A549 (cell line): ENCODE measurements around the gene CDH4. TPM values are rescaled to one million over a fixed set of nuclear protein-coding genes. Genes with fewer than 3 reads are reported as not detected.

ENCODE experiments used
- ATAC-seq, 2 experiments: fragments of 200-7000 bp in 1 of 2; fragments of >200 bp in 1 of 2; cut with Nextera tagmentation in 1 of 2; cut with Tn5 transposase in 1 of 2; 3 replicates each; pipeline versions ENCODE4 v1.8.0 to v1.9.1; 2018 to 2020; ENCODE audit warnings: mild to moderate bottlenecking in 1 of 2, moderate library complexity in 1 of 2
- CTCF ChIA-PET: fragments of 300-600 bp; sonication (Branson Sonifier 250); formaldehyde crosslinking; extraction: SDS; loops from one replicate; lab custom pipeline; 2021; ENCODE audit warnings: antibody characterized with exemption, inconsistent platforms; lab: Yijun Ruan, JAX
- POLR2A ChIA-PET: fragments of 350-600 bp; formaldehyde crosslinking; extraction: SDS; loops from one replicate; lab custom pipeline; 2021; ENCODE audit warnings: antibody characterized with exemption, inconsistent platforms; lab: Yijun Ruan, JAX
- DNase-seq, 2 experiments: peaks; one replicate each; pipeline versions ENCODE4 v3.0.0 to v3.0.0-alpha.2; 2011 to 2016; ENCODE audit warnings: low read depth in 1 of 2, low spot score in 1 of 2
- FAIRE-seq: peaks from 2 replicates; lab custom pipeline; 2011; peaks lifted over from hg19 to GRCh38; lab: Jason Lieb, UNC
- H3K27ac ChIP-seq, 2 experiments: fragments of >200 bp; sonication (Bioruptor Twin); formaldehyde crosslinking; 3 replicates each; pipeline ENCODE4 v1.5.1; 2016 to 2017
- H3K4me1 ChIP-seq: fragments of >200 bp; sonication (Bioruptor Twin); formaldehyde crosslinking; 3 replicates; pipeline ENCODE4 v1.6.1; 2016
- H3K4me2 ChIP-seq: fragments of >200 bp; sonication (Bioruptor Twin); formaldehyde crosslinking; 3 replicates; pipeline ENCODE4 v1.6.1; 2016
- H3K4me3 ChIP-seq: fragments of >200 bp; sonication (Bioruptor Twin); formaldehyde crosslinking; 3 replicates; pipeline ENCODE4 v1.5.1; 2016
- H3K9me3 ChIP-seq: fragments of >200 bp; sonication (Bioruptor Twin); formaldehyde crosslinking; 3 replicates; pipeline ENCODE4 v1.6.1; 2016
- ATOH8 ChIP-seq: fragments of 250-450 bp; sonication (Bioruptor Pico); IDR thresholded peaks from 2 replicates; pipeline ENCODE4 v1.5.0; 2020; ENCODE audit warnings: low read depth, mild to moderate bottlenecking, moderate library complexity
- BHLHE40 ChIP-seq: IDR thresholded peaks from 2 replicates; pipeline ENCODE4 v1.6.1; 2012; ENCODE audit warnings: low read depth, low read length, inconsistent platforms
- CHD2 ChIP-seq: fragments of 150-350 bp; IDR thresholded peaks from 2 replicates; pipeline ENCODE4 v1.6.1; 2014; ENCODE audit warnings: low read length; ENCODE audit not compliant: partially characterized antibody
- E2F6 ChIP-seq: IDR thresholded peaks from 2 replicates; pipeline ENCODE4 v1.6.1; 2012; ENCODE audit warnings: low read depth, borderline replicate concordance
- FOSB ChIP-seq: fragments of 250-450 bp; sonication (Bioruptor Pico); IDR thresholded peaks from 2 replicates; pipeline ENCODE4 v1.5.0; 2020; ENCODE audit warnings: mild to moderate bottlenecking, moderate library complexity
- FOXS1 ChIP-seq: fragments of 250-450 bp; sonication (Bioruptor Pico); IDR thresholded peaks from 2 replicates; pipeline ENCODE4 v1.5.0; 2020; ENCODE audit warnings: mild to moderate bottlenecking, moderate library complexity
- HDAC2 ChIP-seq: fragments of 200-600 bp; sonication (generic); IDR thresholded peaks from 2 replicates; pipeline ENCODE4 v1.6.1; 2016
- HEYL ChIP-seq: fragments of 250-450 bp; sonication (Bioruptor Pico); IDR thresholded peaks from 2 replicates; pipeline ENCODE4 v1.8.0; 2021; ENCODE audit warnings: mild to moderate bottlenecking, moderate library complexity
- HOXA7 ChIP-seq: fragments of 250-450 bp; sonication (Bioruptor Pico); IDR thresholded peaks from 2 replicates; pipeline ENCODE4 v1.5.0; 2020; ENCODE audit warnings: mild to moderate bottlenecking, moderate library complexity
- HOXB5 ChIP-seq: fragments of 250-450 bp; sonication (Bioruptor Pico); IDR thresholded peaks from 2 replicates; pipeline ENCODE4 v1.5.0; 2020; ENCODE audit warnings: mild to moderate bottlenecking, moderate library complexity
- JUNB ChIP-seq: fragments of >200 bp; sonication (Bioruptor Twin); formaldehyde crosslinking; IDR thresholded peaks from 2 replicates; pipeline ENCODE4 v1.6.1; 2016
- KDM1A ChIP-seq: fragments of 200-600 bp; sonication (generic); IDR thresholded peaks from 2 replicates; pipeline ENCODE4 v1.6.1; 2016; ENCODE audit warnings: low read depth, mild to moderate bottlenecking
- KDM5A ChIP-seq: fragments of 200-600 bp; sonication (generic); IDR thresholded peaks from 2 replicates; pipeline ENCODE4 v1.6.1; 2016; ENCODE audit warnings: antibody characterized with exemption, mild to moderate bottlenecking
- NFE2L2 ChIP-seq: fragments of 150-350 bp; conservative IDR thresholded peaks from 2 replicates; pipeline ENCODE4 v1.6.1; 2014; ENCODE audit warnings: low read length
- NPAS2 ChIP-seq: fragments of 250-450 bp; sonication (Bioruptor Pico); IDR thresholded peaks from 2 replicates; pipeline ENCODE4 v1.8.0; 2022; ENCODE audit warnings: mild to moderate bottlenecking, moderate library complexity, borderline replicate concordance
- PHF8 ChIP-seq: fragments of 200-600 bp; sonication (generic); IDR thresholded peaks from 2 replicates; pipeline ENCODE4 v1.6.1; 2016; ENCODE audit warnings: low read depth, mild to moderate bottlenecking, antibody characterized with exemption, moderate library complexity, borderline replicate concordance
- POLR2A ChIP-seq: IDR thresholded peaks from 2 replicates; pipeline ENCODE4 v1.6.1; 2012; ENCODE audit warnings: mild to moderate bottlenecking, low read length
- POLR2AphosphoS2 ChIP-seq: conservative IDR thresholded peaks from 2 replicates; pipeline ENCODE4 v1.6.1; 2012; ENCODE audit warnings: low read length, improper control_type of control experiment, inconsistent platforms
- RARB ChIP-seq: fragments of 250-450 bp; sonication (Bioruptor Pico); IDR thresholded peaks from 2 replicates; pipeline ENCODE4 v1.8.0; 2021; ENCODE audit warnings: mild to moderate bottlenecking, moderate library complexity
- RFX5 ChIP-seq: fragments of 450-650 bp; IDR thresholded peaks from 2 replicates; pipeline ENCODE4 v1.7.1; 2014; ENCODE audit warnings: antibody characterized with exemption, mild to moderate bottlenecking, moderate library complexity
- SMC3 ChIP-seq: fragments of >200 bp; sonication (Bioruptor Twin); formaldehyde crosslinking; IDR thresholded peaks from 3 replicates; pipeline ENCODE4 v1.6.1; 2018; ENCODE audit warnings: inconsistent platforms
- TFCP2L1 ChIP-seq: fragments of 250-450 bp; sonication (Bioruptor Pico); IDR thresholded peaks from 2 replicates; pipeline ENCODE4 v1.5.0; 2021; ENCODE audit warnings: mild to moderate bottlenecking
- TP53 ChIP-seq: fragments of 250-450 bp; sonication (Bioruptor Pico); IDR thresholded peaks from 2 replicates; pipeline ENCODE4 v1.5.0; 2021; ENCODE audit warnings: mild to moderate bottlenecking, moderate library complexity
- USF2 ChIP-seq: fragments of 450-650 bp; IDR thresholded peaks from 2 replicates; pipeline ENCODE4 v1.6.1; 2014; ENCODE audit warnings: antibody characterized with exemption
- ZC3H11A ChIP-seq: fragments of 450-650 bp; IDR thresholded peaks from 2 replicates; pipeline ENCODE4 v1.6.1; 2014; ENCODE audit warnings: antibody characterized with exemption, mild to moderate bottlenecking
- ZNF302 ChIP-seq: fragments of 250-450 bp; sonication (Bioruptor Pico); IDR thresholded peaks from 2 replicates; pipeline ENCODE4 v1.9.0; 2021; ENCODE audit warnings: inconsistent platforms, mild to moderate bottlenecking, moderate library complexity
- ZSCAN20 ChIP-seq: fragments of 250-450 bp; sonication (Bioruptor Pico); IDR thresholded peaks from 2 replicates; pipeline ENCODE4 v1.8.0; 2022; ENCODE audit warnings: mild to moderate bottlenecking, moderate library complexity
- WGBS: methylation state at CpG from one replicate; pipeline ENCODE4 v1.1.6; 2017; ENCODE audit errors: missing lambda C conversion rate; 5-methylcytosine and 5-hydroxymethylcytosine counted together
- polyA plus RNA-seq, 4 experiments: library from polyadenylated mRNA; depleted of rRNA in 3 of 4; stranded (reverse); fragments of >200 nt; fragmentation: RNase III in 1 of 4; extraction: RNeasy Plus Mini Kit Qiagen cat#74134 plus additional on column Dnase treatment in 1 of 4; gene quantifications; 2 replicates in 3 of 4; 3 replicates in 1 of 4; pipeline ENCODE4 v1.2.3, GENCODE V29; 2011 to 2017
- TF ChIP-seq, protein P1 (sequence below): IDR thresholded peaks from 2 replicates; pipeline ENCODE4 v1.6.1; 2012
- TF ChIP-seq, protein P2 (sequence below): fragments of >200 bp; sonication (Bioruptor Twin); formaldehyde crosslinking; IDR thresholded peaks from 3 replicates; pipeline ENCODE4 v1.6.1; 2016
- TF ChIP-seq, protein P3 (sequence below): fragments of 150-350 bp; IDR thresholded peaks from 2 replicates; pipeline ENCODE4 v1.6.1; 2014; ENCODE audit warnings: low read depth, mild to moderate bottlenecking, low read length

CDH4 gene
- polyA plus RNA-seq, 2 of the 4 experiments (the other 2 are of a cell fraction): 3.4 to 10.3 TPM

GRCh38 chr20:61930776-61931475 lies 678.9 kb downstream of the CDH4 start:
- FAIRE-seq (no peak), ATAC-seq (no peak), DNase-seq (no peak)
- 84% methylated on average over 26 of the region's 28 CpGs for WGBS
- Histone ChIP-seq H3K4me3 (no peak overlapping the region), H3K4me1 (no peaks in the 10 kb centered on the region), H3K4me2 (no peak overlapping the region), H3K27ac (no peak overlapping the region), H3K9me3 (no peaks in the 10 kb centered on the region)
- no peak for TF ChIP-seq KDM5A
- ChIA-PET CTCF (no interaction called here), POLR2A (no interaction called here)

GRCh38 chr20:61931476-61932198 lies 679.6 kb downstream of the CDH4 start:
- CTCF ChIA-PET: no interaction called here
- 72% methylated on average over 13 of the region's 14 CpGs for WGBS

GRCh38 chr20:61932199-61932592 lies 680.1 kb downstream of the CDH4 start:
- 59% methylated on average over 9 of the region's 9 CpGs for WGBS
- Histone ChIP-seq H3K9me3 (no peaks in the 10 kb centered on the region), H3K4me3 (no peak overlapping the region), H3K27ac (no peak overlapping the region), H3K4me1 (no peaks in the 10 kb centered on the region), H3K4me2 (no peak overlapping the region)
- DNase-seq: no peak
- no peak for FAIRE-seq
- ChIA-PET CTCF (no interaction called here), POLR2A (no interaction called here)
- no peak for ATAC-seq
- TF ChIP-seq HOXA7 (no peak), E2F6 (no peak), RFX5 (no peak), FOSB (CRISPR knock-in tag) (no peak), TP53 (no peak), PHF8 (no peak), NPAS2 (no peak), POLR2A (no peak), HEYL (CRISPR knock-in tag) (no peak), POLR2AphosphoS2 (no peak), ZC3H11A (no peak), CHD2 (no peak)
- TF ChIP-seq, protein P1, sequence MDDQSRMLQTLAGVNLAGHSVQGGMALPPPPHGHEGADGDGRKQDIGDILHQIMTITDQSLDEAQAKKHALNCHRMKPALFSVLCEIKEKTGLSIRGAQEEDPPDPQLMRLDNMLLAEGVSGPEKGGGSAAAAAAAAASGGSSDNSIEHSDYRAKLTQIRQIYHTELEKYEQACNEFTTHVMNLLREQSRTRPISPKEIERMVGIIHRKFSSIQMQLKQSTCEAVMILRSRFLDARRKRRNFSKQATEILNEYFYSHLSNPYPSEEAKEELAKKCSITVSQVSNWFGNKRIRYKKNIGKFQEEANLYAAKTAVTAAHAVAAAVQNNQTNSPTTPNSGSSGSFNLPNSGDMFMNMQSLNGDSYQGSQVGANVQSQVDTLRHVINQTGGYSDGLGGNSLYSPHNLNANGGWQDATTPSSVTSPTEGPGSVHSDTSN: no peak

More at GRCh38 chr20:61931476-61932198, 679.6 kb downstream of the CDH4 start:
- no peak overlapping the region for H3K4me3 ChIP-seq
- H3K4me2 ChIP-seq: no peak overlapping the region
- no peaks in the 10 kb centered on the region for H3K4me1 ChIP-seq
- H3K27ac ChIP-seq: no peak overlapping the region
- FAIRE-seq: no peak
- ATAC-seq: no peak
- DNase-seq: no peak
- POLR2A ChIA-PET: no interaction called here
- no peak for TF ChIP-seq PHF8
- no peak for TF ChIP-seq BHLHE40
- TF ChIP-seq ZNF302 (CRISPR knock-in tag): no peak
- TF ChIP-seq RARB (CRISPR knock-in tag): no peak
- TF ChIP-seq, protein P2, sequence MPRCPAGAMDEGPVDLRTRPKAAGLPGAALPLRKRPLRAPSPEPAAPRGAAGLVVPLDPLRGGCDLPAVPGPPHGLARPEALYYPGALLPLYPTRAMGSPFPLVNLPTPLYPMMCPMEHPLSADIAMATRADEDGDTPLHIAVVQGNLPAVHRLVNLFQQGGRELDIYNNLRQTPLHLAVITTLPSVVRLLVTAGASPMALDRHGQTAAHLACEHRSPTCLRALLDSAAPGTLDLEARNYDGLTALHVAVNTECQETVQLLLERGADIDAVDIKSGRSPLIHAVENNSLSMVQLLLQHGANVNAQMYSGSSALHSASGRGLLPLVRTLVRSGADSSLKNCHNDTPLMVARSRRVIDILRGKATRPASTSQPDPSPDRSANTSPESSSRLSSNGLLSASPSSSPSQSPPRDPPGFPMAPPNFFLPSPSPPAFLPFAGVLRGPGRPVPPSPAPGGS: no peak
- TF ChIP-seq HOXB5: no peak
- no peak for TF ChIP-seq ZSCAN20 (CRISPR knock-in tag)
- TF ChIP-seq, protein P3, sequence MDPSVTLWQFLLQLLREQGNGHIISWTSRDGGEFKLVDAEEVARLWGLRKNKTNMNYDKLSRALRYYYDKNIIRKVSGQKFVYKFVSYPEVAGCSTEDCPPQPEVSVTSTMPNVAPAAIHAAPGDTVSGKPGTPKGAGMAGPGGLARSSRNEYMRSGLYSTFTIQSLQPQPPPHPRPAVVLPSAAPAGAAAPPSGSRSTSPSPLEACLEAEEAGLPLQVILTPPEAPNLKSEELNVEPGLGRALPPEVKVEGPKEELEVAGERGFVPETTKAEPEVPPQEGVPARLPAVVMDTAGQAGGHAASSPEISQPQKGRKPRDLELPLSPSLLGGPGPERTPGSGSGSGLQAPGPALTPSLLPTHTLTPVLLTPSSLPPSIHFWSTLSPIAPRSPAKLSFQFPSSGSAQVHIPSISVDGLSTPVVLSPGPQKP: no peak
- no peak for TF ChIP-seq FOXS1 (CRISPR knock-in tag)
- no peak for TF ChIP-seq TFCP2L1
- no peak for TF ChIP-seq HDAC2
- TF ChIP-seq POLR2AphosphoS2: no peak
- TF ChIP-seq SMC3: no peak
- no peak for TF ChIP-seq NFE2L2
- no peak for TF ChIP-seq ATOH8 (CRISPR knock-in tag)
- no peak for TF ChIP-seq JUNB
- no peak for TF ChIP-seq USF2
- TF ChIP-seq KDM1A: no peak
- TF ChIP-seq KDM5A: no peak
- TF ChIP-seq, all 56 proteins: peak for 0
- no peaks in the 10 kb centered on the region for H3K9me3 ChIP-seq
